GM23248 (cell line): ENCODE data around the gene NNT.
"Not testable (repeated sequence)": the region's sequence is repeated elsewhere in the genome, so short reads cannot be mapped to it uniquely, and the experiment has no call there.

Experiments used
- EZH2 ChIP-seq: fragments of 200-600 bp; sonication (generic); IDR thresholded peaks from 2 replicates; pipeline ENCODE4 v1.6.1; 2018; ENCODE audit warnings: antibody characterized with exemption, mild to moderate bottlenecking; ENCODE audit not compliant: insufficient read depth, poor library complexity, severe bottlenecking
- EZH2phosphoT487 ChIP-seq: fragments of 200-600 bp; sonication (generic); IDR thresholded peaks from 2 replicates; pipeline ENCODE4 v1.6.1; 2018; ENCODE audit warnings: antibody characterized with exemption, moderate library complexity, mild to moderate bottlenecking, low read depth; ENCODE audit not compliant: insufficient read depth

DNA sequence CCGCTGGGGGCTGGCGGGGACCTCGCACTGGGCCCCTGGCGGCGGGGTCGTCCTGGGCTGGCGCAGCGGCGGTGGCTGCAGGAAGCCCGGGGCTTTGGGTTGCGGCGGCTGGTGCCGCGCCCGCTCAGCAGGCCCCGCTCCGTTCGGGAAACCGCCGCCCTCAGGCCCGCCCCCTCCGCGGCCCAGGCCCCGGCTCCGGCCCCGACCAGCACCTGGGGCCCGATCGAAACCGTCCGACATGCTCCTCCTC, 46.4 kb upstream of the NNT start:
- not testable (repeated sequence) for TF ChIP-seq EZH2, EZH2phosphoT487
